Gastroesophageal sphincter (tissue), 4 donors: ENCODE measurements around the gene RAPGEF5. TPM values are rescaled to one million over a fixed set of nuclear protein-coding genes. Genes with fewer than 3 reads are reported as not detected.

Experiments
- ATAC-seq: fragments of 150-250 bp; one replicate; pipeline ENCODE4 v1.9.1; 2016; ENCODE audit warnings: mild to moderate bottlenecking, moderate library complexity
- H3K27ac ChIP-seq, 4 donors: fragments of 200-600 bp; sonication (generic) in 3 of 4; 1 replicate in 3 of 4; 2 replicates in 1 of 4; pipeline ENCODE4 v1.5.1; 2016 to 2019
- H3K27me3 ChIP-seq: fragments of 200-600 bp; sonication (generic); one replicate; pipeline ENCODE4 v1.5.1; 2019
- H3K36me3 ChIP-seq, 2 donors: fragments of 200-600 bp; sonication (generic); one replicate each; pipeline ENCODE4 v1.5.1; 2019; ENCODE audit warnings: control low read depth in 1 of 2
- H3K4me1 ChIP-seq, 3 donors: fragments of 200-600 bp; sonication (generic); 1 replicate in 2 of 3; 2 replicates in 1 of 3; pipeline ENCODE4 v1.5.1; 2016 to 2019; ENCODE audit warnings: control low read depth in 2 of 3
- H3K4me3 ChIP-seq, 2 donors: fragments of 200-600 bp; sonication (generic); one replicate each; pipeline ENCODE4 v1.5.1; 2019; ENCODE audit warnings: mild to moderate bottlenecking in 1 of 2, moderate library complexity in 1 of 2
- H3K9me3 ChIP-seq, 3 donors: fragments of 200-600 bp; sonication (generic); one replicate each; pipeline ENCODE4 v1.5.1; 2017 to 2019; ENCODE audit warnings: control low read depth in 2 of 3
- EP300 ChIP-seq: sonication (generic); formaldehyde crosslinking; IDR thresholded peaks from one replicate; pipeline ENCODE4 v1.6.1; 2017; ENCODE audit warnings: antibody characterized with exemption, mild to moderate bottlenecking
- POLR2A ChIP-seq, 2 donors: fragments of 450-650 bp; IDR thresholded peaks; one replicate each; pipeline ENCODE4 v1.6.1; 2017; ENCODE audit warnings: antibody characterized with exemption in 2 of 2, mild to moderate bottlenecking in 2 of 2, moderate library complexity in 1 of 2
- POLR2AphosphoS5 ChIP-seq: sonication (generic); formaldehyde crosslinking; IDR thresholded peaks from one replicate; pipeline ENCODE4 v1.6.1; 2017; ENCODE audit warnings: antibody characterized with exemption
- WGBS, 2 donors: methylation state at CpG; one replicate each; pipeline ENCODE4 v1.1.5; 2018; ENCODE audit warnings: low coverage in 1 of 2; 5-methylcytosine and 5-hydroxymethylcytosine counted together
- total RNA-seq, 4 donors: library from RNA; depleted of rRNA; stranded (reverse); fragments of >200 nt; gene quantifications; one replicate each; pipeline ENCODE4 v1.1.0, GENCODE V29; 2016
- TF ChIP-seq, protein P1 (sequence below), 4 experiments: fragments of 200-600 bp in 2 of 4; fragments of 450-650 bp in 2 of 4; sonication (generic) in 1 of 4; IDR thresholded peaks; one replicate each; pipeline ENCODE4 v1.5.1; 2017 to 2019; ENCODE audit warnings: antibody characterized with exemption in 4 of 4, mild to moderate bottlenecking in 2 of 4, moderate library complexity in 2 of 4

The RAPGEF5 gene
- total RNA-seq, 4 donors from 2014 or later: 21.5 to 29.8 (median 26.6) TPM

- WGBS, 2 donors: 90 to 97% methylated on average over 6 to 7 of the region's 7 CpGs
- no peak for ATAC-seq
- H3K36me3 ChIP-seq: no peaks in the 10 kb centered on the region
- H3K4me3 ChIP-seq: no peak overlapping the region
- H3K4me1 ChIP-seq: no peaks in the 10 kb centered on the region
- H3K27ac ChIP-seq: no peak overlapping the region
- H3K27me3 ChIP-seq: peaks cover 4% of the 10 kb centered on the region
- H3K9me3 ChIP-seq: no peaks in the 10 kb centered on the region
- no peak for TF ChIP-seq POLR2A (IDR thresholded peaks at IDR 0.05)
- no peak for TF ChIP-seq EP300
- TF ChIP-seq POLR2AphosphoS5: no peak
- TF ChIP-seq, protein P1, sequence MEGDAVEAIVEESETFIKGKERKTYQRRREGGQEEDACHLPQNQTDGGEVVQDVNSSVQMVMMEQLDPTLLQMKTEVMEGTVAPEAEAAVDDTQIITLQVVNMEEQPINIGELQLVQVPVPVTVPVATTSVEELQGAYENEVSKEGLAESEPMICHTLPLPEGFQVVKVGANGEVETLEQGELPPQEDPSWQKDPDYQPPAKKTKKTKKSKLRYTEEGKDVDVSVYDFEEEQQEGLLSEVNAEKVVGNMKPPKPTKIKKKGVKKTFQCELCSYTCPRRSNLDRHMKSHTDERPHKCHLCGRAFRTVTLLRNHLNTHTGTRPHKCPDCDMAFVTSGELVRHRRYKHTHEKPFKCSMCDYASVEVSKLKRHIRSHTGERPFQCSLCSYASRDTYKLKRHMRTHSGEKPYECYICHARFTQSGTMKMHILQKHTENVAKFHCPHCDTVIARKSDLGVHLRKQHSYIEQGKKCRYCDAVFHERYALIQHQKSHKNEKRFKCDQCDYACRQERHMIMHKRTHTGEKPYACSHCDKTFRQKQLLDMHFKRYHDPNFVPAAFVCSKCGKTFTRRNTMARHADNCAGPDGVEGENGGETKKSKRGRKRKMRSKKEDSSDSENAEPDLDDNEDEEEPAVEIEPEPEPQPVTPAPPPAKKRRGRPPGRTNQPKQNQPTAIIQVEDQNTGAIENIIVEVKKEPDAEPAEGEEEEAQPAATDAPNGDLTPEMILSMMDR (IDR thresholded peaks at IDR 0.05): no peak
These were observed 13.3 kb downstream of the RAPGEF5 start for GRCh38 chr7:22343612-22344011.

DNA sequence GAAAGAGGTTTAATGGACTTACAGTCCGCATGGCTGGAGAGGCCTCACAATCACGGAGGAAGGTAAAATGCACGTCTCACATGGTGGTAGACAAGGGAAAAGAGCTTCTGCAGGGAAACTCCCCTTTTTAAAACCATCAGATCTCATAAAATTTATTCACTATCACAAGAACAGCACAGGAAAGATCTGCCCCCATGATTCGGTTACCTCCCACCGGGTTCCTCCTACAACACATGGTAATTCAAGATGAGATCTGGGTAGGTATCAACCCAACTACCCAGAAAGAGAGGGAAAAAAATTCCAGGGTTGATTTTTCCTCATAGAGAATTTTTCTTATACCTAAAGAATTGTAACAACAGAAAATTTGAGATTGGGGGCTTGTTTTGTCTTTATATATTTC is 13.9 kb downstream of the RAPGEF5 start:
- no peaks in the 10 kb centered on the region for H3K4me1 ChIP-seq
- H3K9me3 ChIP-seq: no peaks in the 10 kb centered on the region
- no peak for ATAC-seq
- no peak overlapping the region for H3K27ac ChIP-seq
- no peak for TF ChIP-seq EP300
- TF ChIP-seq, protein P1 (IDR thresholded peaks at IDR 0.05): no peak
- no peak for TF ChIP-seq POLR2A (IDR thresholded peaks at IDR 0.05)
- TF ChIP-seq POLR2AphosphoS5: no peak
- no peaks in the 10 kb centered on the region for H3K36me3 ChIP-seq
- H3K27me3 ChIP-seq: no peaks in the 10 kb centered on the region
- 96 to 100% methylated on average over 1 to 4 of the region's 5 CpGs for WGBS, 2 donors
- no peak overlapping the region for H3K4me3 ChIP-seq

GRCh38 chr7:22339725-22340390 is 17.1 kb downstream of the RAPGEF5 start:
- TF ChIP-seq POLR2AphosphoS5 (no peak), EP300 (no peak), POLR2A (IDR thresholded peaks at IDR 0.05) (no peak)
- TF ChIP-seq, protein P1 (IDR thresholded peaks at IDR 0.05): no peak
- no peak for ATAC-seq
- WGBS, 2 donors: 83 to 93% methylated on average over 1 to 2 of the region's 2 CpGs
- H3K9me3 ChIP-seq: no peaks in the 10 kb centered on the region
- no peaks in the 10 kb centered on the region for H3K27me3 ChIP-seq
- H3K36me3 ChIP-seq: no peaks in the 10 kb centered on the region
- H3K27ac ChIP-seq: no peak overlapping the region
- no peak overlapping the region for H3K4me3 ChIP-seq
- H3K4me1 ChIP-seq: no peaks in the 10 kb centered on the region

DNA sequence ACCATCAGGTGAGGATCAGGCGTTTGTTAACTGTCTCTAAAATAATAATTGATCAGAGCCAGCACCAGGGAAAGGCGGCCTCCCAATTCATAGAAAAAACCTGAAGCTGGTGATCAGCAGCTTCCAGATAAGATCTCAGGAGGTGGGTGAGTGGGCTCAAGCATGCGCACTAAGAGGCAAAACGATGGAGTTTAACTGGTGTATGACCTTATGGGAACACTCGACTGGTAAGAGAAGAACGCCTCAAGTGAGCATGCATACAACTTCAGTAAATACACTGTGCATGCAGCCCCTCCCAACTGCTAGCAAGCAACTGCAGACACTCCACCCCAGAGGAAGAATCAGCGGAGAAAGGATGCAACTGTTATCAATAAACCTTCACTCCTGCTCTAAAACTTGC is 18.1 kb downstream of the RAPGEF5 start:
- Histone ChIP-seq H3K9me3 (no peaks in the 10 kb centered on the region), H3K27me3 (no peaks in the 10 kb centered on the region), H3K27ac (no peak overlapping the region), H3K36me3 (no peaks in the 10 kb centered on the region), H3K4me3 (no peak overlapping the region), H3K4me1 (no peaks in the 10 kb centered on the region)
- ATAC-seq: no peak
- WGBS, 2 donors: 70 to 83% methylated on average over 3 to 6 of the region's 7 CpGs
- TF ChIP-seq EP300: no peak
- no peak for TF ChIP-seq POLR2AphosphoS5
- TF ChIP-seq, protein P1 (IDR thresholded peaks at IDR 0.05): no peak
- no peak for TF ChIP-seq POLR2A (IDR thresholded peaks at IDR 0.05)

- Histone ChIP-seq H3K4me3 (no peak overlapping the region), H3K27ac (no peak overlapping the region), H3K36me3 (no peaks in the 10 kb centered on the region), H3K9me3 (no peaks in the 10 kb centered on the region), H3K27me3 (no peaks in the 10 kb centered on the region), H3K4me1 (no peaks in the 10 kb centered on the region)
- ATAC-seq: no peak
- no peak for TF ChIP-seq EP300
- TF ChIP-seq, protein P1 (IDR thresholded peaks at IDR 0.05): no peak
- TF ChIP-seq POLR2A (IDR thresholded peaks at IDR 0.05): no peak
- TF ChIP-seq POLR2AphosphoS5: no peak
- 70 to 78% methylated on average over 2 of the region's 2 CpGs for WGBS, 2 donors
These were observed 18.5 kb downstream of the RAPGEF5 start for GRCh38 chr7:22338411-22338810.
